8988T (cell line): Measurements from ENCODE around the gene GPR17.
A peak's percentile ranks its signal among the peaks of the same experiment; 100 is the strongest.

Experiments
- DNase-seq: peaks from one replicate; pipeline ENCODE4 v3.0.0; 2011

The GPR17 gene

DNA sequence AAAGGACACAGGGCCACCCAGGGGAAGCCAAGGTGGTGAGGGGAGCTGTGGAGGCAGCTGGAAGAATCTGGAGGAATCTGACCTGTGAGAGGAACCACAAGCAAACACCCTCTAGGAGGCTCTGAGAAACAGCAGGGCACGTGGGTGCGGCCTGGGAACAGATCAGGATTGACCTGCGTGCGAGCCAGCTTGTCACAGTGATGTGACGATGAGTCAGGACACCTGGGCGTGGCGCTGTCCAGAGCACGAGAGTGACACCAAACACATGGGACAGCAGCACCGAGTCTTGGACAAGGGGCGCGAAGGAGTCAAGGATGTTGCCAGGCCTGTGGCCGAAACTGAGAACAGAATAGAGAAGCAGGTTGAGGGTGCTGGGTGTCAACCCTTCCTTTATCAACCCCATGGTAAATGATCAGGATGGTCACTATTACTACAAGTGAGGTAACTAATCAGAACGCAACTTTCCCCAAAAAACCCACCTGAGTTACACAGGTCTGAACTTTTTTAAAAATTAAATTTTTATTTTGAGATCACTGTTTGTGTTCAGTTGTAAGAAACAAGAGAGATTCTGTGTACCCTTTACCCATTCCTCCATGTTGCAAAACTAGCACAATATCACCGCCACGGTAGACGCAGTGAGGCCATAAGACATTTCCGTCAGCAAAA, 54.7 kb downstream of the GPR17 start:
- DNase-seq, result peak; percentile 88

DNA sequence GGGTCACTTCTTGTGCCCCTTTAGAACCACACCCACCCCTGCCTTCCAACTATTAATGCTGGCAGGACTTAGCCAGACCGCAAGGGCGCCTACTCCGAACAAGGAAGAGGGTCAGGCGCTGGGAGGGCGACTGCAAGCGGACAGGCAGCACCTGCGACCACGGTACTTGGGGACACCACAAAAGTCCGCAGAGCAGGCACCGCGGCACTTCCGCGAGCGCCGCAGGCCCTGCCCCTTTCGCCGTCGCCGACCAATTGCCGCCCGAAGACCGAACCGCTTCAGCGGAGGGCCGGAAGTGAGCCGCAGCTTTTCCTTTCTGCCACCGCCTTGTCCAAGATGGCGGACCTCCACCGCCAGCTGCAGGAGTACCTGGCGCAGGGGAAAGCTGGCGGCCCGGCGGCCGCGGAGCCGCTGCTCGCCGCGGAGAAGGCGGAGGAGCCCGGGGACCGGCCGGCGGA, 55.3 kb downstream of the GPR17 start, which contains the start of gene SFT2D3:
Gene SFT2D3 (plus strand): TSS at position 305 of the 458 bp plus-strand sequence. CDS start 32 bp downstream, at position 337.
- DNase-seq, result peak; percentile 93

DNA sequence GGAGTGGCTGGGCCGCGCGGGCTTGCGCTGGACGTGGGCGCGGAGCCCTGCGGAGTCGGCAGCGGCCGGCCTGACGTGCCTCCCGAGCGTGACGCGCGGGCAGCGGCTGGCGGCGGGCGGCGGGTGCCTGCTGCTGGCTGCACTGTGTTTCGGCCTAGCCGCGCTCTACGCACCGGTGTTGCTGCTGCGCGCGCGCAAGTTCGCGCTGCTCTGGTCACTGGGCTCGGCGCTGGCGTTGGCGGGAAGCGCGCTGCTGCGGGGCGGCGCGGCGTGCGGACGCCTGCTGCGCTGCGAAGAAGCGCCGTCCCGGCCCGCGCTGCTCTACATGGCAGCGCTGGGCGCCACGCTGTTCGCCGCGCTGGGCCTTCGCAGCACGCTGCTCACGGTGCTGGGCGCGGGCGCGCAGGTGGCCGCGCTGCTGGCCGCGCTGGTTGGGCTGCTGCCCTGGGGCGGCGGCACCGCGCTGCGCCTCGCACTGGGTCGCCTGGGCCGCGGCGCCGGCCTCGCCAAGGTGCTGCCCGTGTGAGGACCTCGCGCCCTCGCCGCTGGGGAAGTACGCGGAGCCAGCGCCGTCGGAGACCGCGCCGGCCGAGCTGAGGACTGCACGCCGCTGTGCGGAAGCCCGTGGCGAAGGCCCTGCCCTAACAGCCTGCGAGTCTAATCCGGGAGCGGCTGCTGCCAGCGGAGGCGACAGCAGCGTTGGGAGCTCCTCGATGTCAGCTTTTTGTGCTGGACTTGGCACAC, 55.9 kb downstream of the GPR17 start:
- peak; percentile 70 for DNase-seq
